GM03348 (cell line): Measurements from ENCODE around the gene SCN4A.

Experiments used
- DNase-seq: peaks from one replicate; pipeline ENCODE4 v3.0.0; 2012; ENCODE audit warnings: low spot score

The SCN4A gene

GRCh38 chr17:63955232-63955631 lies 17.5 kb downstream of the SCN4A start:
- no peak for DNase-seq

- no peak for DNase-seq
Measured at GRCh38 chr17:63954402-63955063, 18.2 kb downstream of the SCN4A start.

GRCh38 chr17:63950940-63951907 lies 21.5 kb downstream of the SCN4A start:
- DNase-seq: no peak

- no peak for DNase-seq
Measured at GRCh38 chr17:63949576-63950250, 23.0 kb downstream of the SCN4A start.

GRCh38 chr17:63948521-63948920 lies 24.2 kb downstream of the SCN4A start:
- DNase-seq: no peak

- DNase-seq: no peak
Measured at GRCh38 chr17:63947711-63948330, 24.9 kb downstream of the SCN4A start.

GRCh38 chr17:63946440-63947363 lies 26.0 kb downstream of the SCN4A start:
- DNase-seq: peak; percentile 89

- no peak for DNase-seq
Measured at GRCh38 chr17:63945784-63946439, 26.8 kb downstream of the SCN4A start.

GRCh38 chr17:63944736-63945499 lies 27.8 kb downstream of the SCN4A start:
- no peak for DNase-seq

GRCh38 chr17:63943745-63944144 lies 29.0 kb downstream of the SCN4A start:
- DNase-seq: no peak

- DNase-seq: no peak
Measured at GRCh38 chr17:63942309-63942985, 30.3 kb downstream of the SCN4A start.

GRCh38 chr17:63941751-63942150 lies 31.0 kb downstream of the SCN4A start:
- DNase-seq: no peak

- no peak for DNase-seq
Measured at GRCh38 chr17:63941162-63941561, 31.6 kb downstream of the SCN4A start.

- DNase-seq: no peak
Measured at GRCh38 chr17:63940584-63940983, 32.1 kb downstream of the SCN4A start.

- no peak for DNase-seq
Measured at GRCh38 chr17:63939884-63940283, 32.8 kb downstream of the SCN4A start.

GRCh38 chr17:63939401-63939800 lies 33.3 kb downstream of the SCN4A start:
- no peak for DNase-seq

GRCh38 chr17:63937920-63938319 lies 34.8 kb downstream of the SCN4A start:
- DNase-seq: no peak

GRCh38 chr17:63937319-63937718 lies 35.4 kb downstream of the SCN4A start:
- no peak for DNase-seq
